ENCODE measurements around the gene CPNE1. TPM values are rescaled to one million over a fixed set of nuclear protein-coding genes. Genes with fewer than 3 reads are reported as not detected.

CPNE1 gene
- total and polyA plus RNA-seq, 2 donors (not counting 1 experiment from before 2014, with no cell fraction given), result 88.8 to 146 TPM

- no peak overlapping the region for H3K9ac ChIP-seq (ENCODE audit: insufficient read depth, low read length)
- H3K4me2 ChIP-seq (ENCODE audit: extremely low read depth, insufficient read depth, low read length), result no peak overlapping the region
- H3K27ac ChIP-seq (ENCODE audit: insufficient read depth, low read length), result no peak overlapping the region
- no peaks in the 10 kb centered on the region for H3K27me3 ChIP-seq (ENCODE audit: control insufficient read depth, insufficient read depth, low read length)
- peaks cover 10% of the 10 kb centered on the region for H3K36me3 ChIP-seq (ENCODE audit: control insufficient read depth, insufficient read depth, low read length)
- TF ChIP-seq EZH2 (IDR thresholded peaks at IDR 0.05; ENCODE audit: low read length, missing control alignments) (no peak), CTCF (conservative IDR thresholded peaks at IDR 0.05 in 1 of 2, IDR thresholded peaks at IDR 0.05 in 1 of 2; ENCODE audit: low read depth in 1 of 2, low read length in 2 of 2) (no peak)
- no peak overlapping the region for H2AFZ ChIP-seq (ENCODE audit: low read length)
- no peaks in the 10 kb centered on the region for H3K9me3 ChIP-seq (ENCODE audit: control insufficient read depth, insufficient read depth, low read depth, low read length)
- H3K79me2 ChIP-seq (ENCODE audit: control insufficient read depth, insufficient read depth, low read length), result peaks cover under 1% of the 10 kb centered on the region
- no peak for DNase-seq (ENCODE audit: low read depth in 2 of 2)
- no peaks in the 10 kb centered on the region for H3K4me1 ChIP-seq (ENCODE audit: control insufficient read depth, extremely low read depth, insufficient read depth, low read length)
- H3K4me3 ChIP-seq (replicated peaks in 1 of 4; ENCODE audit: control extremely low read depth in 1 of 4, insufficient read depth in 1 of 4, low read depth in 3 of 4, low read length in 4 of 4), result no peak overlapping the region
- no peaks in the 10 kb centered on the region for H4K20me1 ChIP-seq (ENCODE audit: control insufficient read depth, extremely low read depth, insufficient read depth, low read length)
Observed at GRCh38 chr20:35669681-35670080, 5.0 kb upstream of the CPNE1 start.

- no peak for TF ChIP-seq CTCF (conservative IDR thresholded peaks at IDR 0.05 in 1 of 2, IDR thresholded peaks at IDR 0.05 in 1 of 2; ENCODE audit: low read depth in 1 of 2, low read length in 2 of 2)
- TF ChIP-seq EZH2 (IDR thresholded peaks at IDR 0.05; ENCODE audit: low read length, missing control alignments), result no peak
- Histone ChIP-seq H3K36me3 (ENCODE audit: control insufficient read depth, insufficient read depth, low read length) (peaks cover 10% of the 10 kb centered on the region), H3K27me3 (ENCODE audit: control insufficient read depth, insufficient read depth, low read length) (no peaks in the 10 kb centered on the region), H2AFZ (ENCODE audit: low read length) (no peak overlapping the region), H3K4me1 (ENCODE audit: control insufficient read depth, extremely low read depth, insufficient read depth, low read length) (no peaks in the 10 kb centered on the region), H3K27ac (ENCODE audit: insufficient read depth, low read length) (no peak overlapping the region), H3K9ac (ENCODE audit: insufficient read depth, low read length) (no peak overlapping the region), H4K20me1 (ENCODE audit: control insufficient read depth, extremely low read depth, insufficient read depth, low read length) (no peaks in the 10 kb centered on the region), H3K79me2 (ENCODE audit: control insufficient read depth, insufficient read depth, low read length) (peaks cover 5% of the 10 kb centered on the region), H3K4me2 (ENCODE audit: extremely low read depth, insufficient read depth, low read length) (no peak overlapping the region), H3K4me3 (replicated peaks in 1 of 4; ENCODE audit: control extremely low read depth in 1 of 4, insufficient read depth in 1 of 4, low read depth in 3 of 4, low read length in 4 of 4) (no peak overlapping the region), H3K9me3 (ENCODE audit: control insufficient read depth, insufficient read depth, low read depth, low read length) (no peaks in the 10 kb centered on the region)
- no peak for DNase-seq (ENCODE audit: low read depth in 2 of 2)
Observed at GRCh38 chr20:35669221-35669620, 4.5 kb upstream of the CPNE1 start.

DNA sequence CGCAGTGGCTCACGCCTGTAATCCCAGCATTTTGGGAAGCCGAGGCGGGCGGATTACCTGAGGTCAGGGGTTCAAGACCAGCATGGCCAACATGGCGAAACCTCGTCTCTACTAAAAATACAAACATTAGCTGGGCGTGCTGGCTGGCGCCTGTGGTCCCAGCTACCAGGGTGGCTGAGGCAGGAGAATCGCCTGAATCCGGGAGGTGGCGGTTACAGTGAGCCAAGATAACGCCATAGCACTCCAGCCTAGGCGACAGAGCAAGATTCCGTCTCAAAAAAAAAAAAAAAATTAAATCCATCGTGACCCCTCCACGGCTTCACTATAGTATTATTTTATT lies 1.2 kb upstream of the CPNE1 start:
- Histone ChIP-seq H3K9me3 (ENCODE audit: control insufficient read depth, insufficient read depth, low read depth, low read length) (no peaks in the 10 kb centered on the region), H3K4me3 (replicated peaks in 1 of 4; ENCODE audit: control extremely low read depth in 1 of 4, insufficient read depth in 1 of 4, low read depth in 3 of 4, low read length in 4 of 4) (no peak overlapping the region), H3K36me3 (ENCODE audit: control insufficient read depth, insufficient read depth, low read length) (peaks cover 6% of the 10 kb centered on the region), H3K4me1 (ENCODE audit: control insufficient read depth, extremely low read depth, insufficient read depth, low read length) (peaks cover 9% of the 10 kb centered on the region), H3K27ac (ENCODE audit: insufficient read depth, low read length) (no peak overlapping the region), H3K4me2 (ENCODE audit: extremely low read depth, insufficient read depth, low read length) (no peak overlapping the region), H2AFZ (ENCODE audit: low read length) (no peak overlapping the region), H4K20me1 (ENCODE audit: control insufficient read depth, extremely low read depth, insufficient read depth, low read length) (peaks cover 21% of the 10 kb centered on the region), H3K27me3 (ENCODE audit: control insufficient read depth, insufficient read depth, low read length) (no peaks in the 10 kb centered on the region), H3K9ac (ENCODE audit: insufficient read depth, low read length) (no peak overlapping the region), H3K79me2 (ENCODE audit: control insufficient read depth, insufficient read depth, low read length) (peaks cover 38% of the 10 kb centered on the region)
- TF ChIP-seq CTCF (conservative IDR thresholded peaks at IDR 0.05 in 1 of 2, IDR thresholded peaks at IDR 0.05 in 1 of 2; ENCODE audit: low read depth in 1 of 2, low read length in 2 of 2), result no peak
- TF ChIP-seq EZH2 (IDR thresholded peaks at IDR 0.05; ENCODE audit: low read length, missing control alignments), result no peak
- DNase-seq (ENCODE audit: low read depth in 2 of 2), result no peak

All from fibroblast of lung (primary cell).